ENCODE results near the gene UNCX.

Gene UNCX

GRCh38 chr7:1233333-1234048 lies 819 bp downstream of the UNCX start:
- no peak for DNase-seq

DNA sequence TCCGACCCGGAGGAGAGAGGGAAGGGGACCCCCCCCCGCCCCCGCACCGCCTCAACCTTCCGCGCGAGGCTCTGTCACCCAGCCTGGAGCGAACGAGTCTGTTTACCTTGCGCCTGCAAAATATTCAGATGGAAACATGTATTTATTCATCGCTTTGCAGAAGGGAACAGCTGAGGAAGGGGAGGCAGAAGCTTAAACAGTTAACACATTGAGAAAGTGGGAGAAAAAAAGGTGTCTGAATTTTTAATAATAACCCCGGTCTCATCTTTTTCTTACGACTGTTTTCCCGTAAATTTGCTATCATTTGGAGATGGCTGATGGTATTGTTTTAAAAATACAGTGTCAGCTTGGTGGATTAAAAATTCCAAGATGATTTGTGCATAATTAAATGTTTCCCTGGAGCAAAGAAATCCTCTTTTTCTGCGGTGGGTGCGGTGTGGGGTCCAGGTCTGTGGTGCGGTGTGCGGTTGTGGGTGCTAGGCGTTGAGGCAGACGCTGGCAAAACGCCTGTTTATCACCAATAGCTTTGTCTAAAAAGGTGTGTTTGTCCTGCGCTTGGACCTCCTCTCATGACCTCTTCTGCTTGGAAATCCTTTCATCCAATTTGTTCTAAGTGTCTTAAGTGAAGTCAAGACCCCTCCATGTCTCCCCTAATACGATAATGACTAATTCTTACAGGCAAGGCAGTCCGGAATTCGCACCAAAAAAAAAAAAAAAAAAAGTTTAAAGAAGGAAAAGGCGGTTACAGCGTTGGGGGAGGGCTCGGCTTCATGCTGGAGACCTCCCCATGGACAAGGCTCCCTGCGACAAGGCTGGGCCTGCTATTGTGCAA lies 1.6 kb downstream of the UNCX start:
- no peak for DNase-seq

DNA sequence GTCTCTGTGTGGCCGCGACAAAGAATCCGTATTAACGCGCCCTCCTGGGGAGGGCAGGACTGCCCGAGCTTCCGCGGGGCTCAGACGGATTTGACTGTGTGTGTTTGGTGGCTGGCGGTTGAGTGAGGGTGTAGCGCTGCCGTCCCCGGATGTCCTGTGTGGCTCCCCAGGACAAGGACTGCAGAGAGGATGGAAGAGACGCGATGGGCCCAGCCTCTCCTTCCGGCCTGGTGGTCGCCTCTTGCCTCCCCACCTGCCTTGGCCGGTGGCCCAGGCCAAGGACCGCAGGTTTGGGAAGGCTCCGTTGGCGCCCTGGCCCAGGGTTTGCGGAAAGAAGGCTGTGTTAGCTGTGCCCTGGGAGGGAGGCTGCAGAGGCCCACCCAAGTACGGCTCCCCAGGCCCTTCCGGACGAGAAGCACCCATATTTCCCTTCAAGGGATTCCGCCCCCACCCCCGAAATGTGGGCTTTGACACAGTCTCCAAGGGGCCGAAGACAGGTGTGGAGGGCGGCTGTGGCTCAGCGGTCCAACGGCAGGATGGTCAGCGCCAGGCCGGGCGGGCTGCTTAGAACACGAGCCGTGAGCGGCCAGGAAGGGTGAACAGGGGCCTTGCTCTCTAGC lies 2.3 kb downstream of the UNCX start:
- no peak for DNase-seq

DNA sequence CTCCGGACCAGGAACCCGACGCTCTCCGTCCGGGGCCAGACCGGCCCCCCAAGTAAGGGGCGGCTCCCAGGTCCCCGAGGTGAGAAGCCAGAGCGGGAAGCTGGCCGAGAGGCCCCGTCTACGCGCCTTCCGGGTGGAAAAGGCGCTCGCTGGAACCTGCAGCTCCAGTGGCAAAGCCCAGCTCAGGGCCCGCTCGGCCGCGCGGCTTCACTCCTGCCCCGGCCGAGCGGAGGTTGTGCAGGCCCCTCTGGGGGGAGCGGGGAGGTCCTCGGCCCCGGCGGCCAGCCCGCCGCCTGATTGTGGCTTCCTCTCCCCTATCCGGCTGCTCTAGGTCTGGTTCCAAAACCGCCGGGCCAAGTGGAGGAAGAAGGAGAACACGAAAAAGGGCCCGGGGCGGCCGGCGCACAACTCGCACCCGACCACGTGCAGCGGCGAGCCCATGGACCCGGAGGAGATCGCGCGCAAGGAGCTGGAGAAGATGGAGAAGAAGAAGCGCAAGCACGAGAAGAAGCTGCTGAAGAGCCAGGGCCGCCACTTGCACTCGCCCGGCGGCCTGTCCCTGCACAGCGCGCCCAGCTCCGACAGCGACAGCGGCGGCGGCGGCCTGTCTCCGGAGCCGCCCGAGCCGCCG lies 2.9 kb downstream of the UNCX start:
- DNase-seq = no peak

- DNase-seq = no peak
Observed at GRCh38 chr7:1236132-1236661, 3.5 kb downstream of the UNCX start.

- DNase-seq = no peak
Observed at GRCh38 chr7:1236831-1237701, 4.4 kb downstream of the UNCX start.

GRCh38 chr7:1237704-1238255 lies 5.1 kb downstream of the UNCX start:
- no peak for DNase-seq

DNA sequence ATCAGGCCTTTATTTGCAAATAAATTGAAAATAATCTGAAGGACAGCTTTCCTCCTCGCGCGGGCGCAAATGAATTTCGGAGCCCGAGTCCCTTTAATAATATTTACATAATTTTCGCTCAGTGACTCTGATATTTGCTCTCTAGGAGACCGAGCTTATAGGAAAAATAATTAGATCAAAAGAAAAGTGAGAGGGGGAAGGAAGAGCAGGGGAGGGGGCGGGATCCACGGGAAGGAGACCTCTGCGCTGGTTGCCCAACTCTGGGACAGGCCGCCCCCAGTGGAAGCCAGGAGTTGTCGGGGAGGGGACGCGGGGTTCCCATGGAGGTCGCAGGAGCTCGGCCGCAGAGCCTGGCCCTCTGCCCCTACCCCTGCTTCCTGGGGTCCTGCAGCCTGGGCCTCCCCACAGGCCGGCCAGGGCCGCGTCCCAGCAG lies 5.8 kb downstream of the UNCX start:
- no peak for DNase-seq

- DNase-seq = no peak
Observed at GRCh38 chr7:1238931-1239802, 6.5 kb downstream of the UNCX start.

DNA sequence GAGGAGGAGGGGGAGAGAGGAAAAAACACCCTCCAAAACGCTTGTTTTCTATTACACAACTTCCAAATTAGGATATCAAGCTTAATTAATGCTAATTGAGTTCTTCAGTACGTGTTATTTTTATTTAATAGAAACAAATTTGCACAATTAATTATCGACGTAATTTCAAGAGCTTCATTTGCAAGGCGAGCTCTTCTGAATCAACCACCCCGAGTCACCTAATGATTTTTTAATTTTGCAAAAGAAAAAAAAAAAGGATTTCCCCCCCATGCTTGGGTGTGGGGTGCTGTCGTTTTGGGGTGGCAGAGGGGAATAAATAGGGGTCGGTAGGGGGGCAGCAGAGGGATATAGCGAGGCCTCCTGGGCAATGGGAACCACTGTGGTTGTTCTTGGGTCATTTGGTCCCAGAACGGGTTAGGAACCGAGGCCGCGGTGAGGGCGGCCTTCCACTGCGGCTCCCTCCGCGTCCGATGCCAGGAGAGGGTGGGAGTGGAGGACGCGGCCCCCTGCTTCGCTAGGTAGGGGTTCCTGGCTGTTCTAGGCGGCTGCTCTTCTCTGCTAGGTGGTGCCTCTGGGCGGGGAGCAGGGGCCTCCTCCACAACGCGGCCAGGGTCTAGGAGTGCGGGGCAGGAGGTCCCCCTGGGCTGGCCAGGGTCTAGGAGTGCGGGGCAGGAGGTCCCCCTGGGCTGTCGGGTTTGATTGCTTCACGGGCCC lies 7.3 kb downstream of the UNCX start:
- no peak for DNase-seq

- no peak for DNase-seq
Observed at GRCh38 chr7:1240517-1241257, 8.0 kb downstream of the UNCX start.

DNA sequence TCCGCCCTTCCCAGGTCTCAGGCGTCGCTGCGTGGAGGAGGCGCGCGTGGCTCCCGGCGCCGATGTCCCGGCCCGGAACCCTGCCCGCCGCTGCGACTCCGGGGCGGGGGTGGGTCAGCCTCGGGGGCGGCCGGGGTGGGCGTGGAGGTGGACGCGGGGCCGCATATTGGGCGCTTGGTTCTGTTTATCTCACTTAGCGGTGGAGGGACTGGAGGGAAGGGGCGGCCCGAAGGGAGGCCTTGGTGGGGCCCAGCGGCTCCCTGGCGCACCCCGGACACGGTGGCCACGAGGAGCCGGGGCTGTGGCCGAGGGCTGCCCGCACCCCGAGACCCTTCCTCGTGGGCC lies 8.6 kb downstream of the UNCX start:
- DNase-seq = no peak

DNA sequence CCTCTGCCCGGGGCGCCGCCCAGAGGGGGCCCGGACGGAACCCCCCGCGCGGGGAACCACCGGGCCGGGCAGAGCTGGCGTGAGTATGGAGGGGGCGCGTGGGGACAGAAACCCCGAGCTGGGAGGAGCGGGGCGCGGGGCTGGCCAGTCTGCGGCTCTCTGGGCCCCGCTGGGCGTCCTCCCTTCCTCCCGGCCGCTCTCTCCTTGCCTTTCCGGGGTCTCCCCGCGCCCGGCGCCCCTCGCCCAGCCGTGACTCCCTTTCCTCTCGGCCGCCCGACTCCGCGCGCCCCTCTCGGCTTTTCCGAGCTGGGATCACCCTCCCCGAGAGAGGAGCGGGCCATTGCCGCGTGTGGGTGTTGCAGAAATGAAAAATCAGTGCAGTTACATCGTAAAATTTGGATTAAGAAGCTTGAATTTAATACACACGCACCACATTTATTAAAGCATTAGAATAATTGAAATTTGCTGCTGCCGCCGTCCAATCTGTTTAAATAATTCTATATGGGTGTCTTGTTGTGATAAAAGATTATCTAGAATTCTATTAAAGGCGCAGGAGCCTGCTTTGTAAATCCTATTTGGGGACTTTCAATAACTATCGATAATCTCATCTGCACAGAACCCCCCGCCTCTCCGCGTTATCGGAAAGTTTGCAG lies 9.1 kb downstream of the UNCX start:
- no peak for DNase-seq

DNA sequence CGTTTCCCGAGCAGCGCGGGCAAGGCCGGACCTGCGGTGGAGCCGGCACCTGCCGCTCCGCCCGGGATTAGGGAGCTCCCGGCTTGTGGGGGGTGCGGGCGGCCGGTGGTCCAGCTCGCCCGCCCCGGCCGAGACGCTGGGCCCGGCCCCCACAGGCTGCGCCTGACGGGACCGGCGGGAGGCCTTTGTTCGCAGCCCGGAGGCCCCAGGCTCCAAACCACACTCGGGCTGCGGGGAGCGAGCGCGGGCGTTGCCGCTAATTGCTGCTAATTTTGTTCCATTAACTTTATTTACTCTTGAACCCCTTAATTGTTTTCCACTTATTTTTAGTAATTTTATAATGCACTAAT lies 9.6 kb downstream of the UNCX start:
- DNase-seq = no peak

DNA sequence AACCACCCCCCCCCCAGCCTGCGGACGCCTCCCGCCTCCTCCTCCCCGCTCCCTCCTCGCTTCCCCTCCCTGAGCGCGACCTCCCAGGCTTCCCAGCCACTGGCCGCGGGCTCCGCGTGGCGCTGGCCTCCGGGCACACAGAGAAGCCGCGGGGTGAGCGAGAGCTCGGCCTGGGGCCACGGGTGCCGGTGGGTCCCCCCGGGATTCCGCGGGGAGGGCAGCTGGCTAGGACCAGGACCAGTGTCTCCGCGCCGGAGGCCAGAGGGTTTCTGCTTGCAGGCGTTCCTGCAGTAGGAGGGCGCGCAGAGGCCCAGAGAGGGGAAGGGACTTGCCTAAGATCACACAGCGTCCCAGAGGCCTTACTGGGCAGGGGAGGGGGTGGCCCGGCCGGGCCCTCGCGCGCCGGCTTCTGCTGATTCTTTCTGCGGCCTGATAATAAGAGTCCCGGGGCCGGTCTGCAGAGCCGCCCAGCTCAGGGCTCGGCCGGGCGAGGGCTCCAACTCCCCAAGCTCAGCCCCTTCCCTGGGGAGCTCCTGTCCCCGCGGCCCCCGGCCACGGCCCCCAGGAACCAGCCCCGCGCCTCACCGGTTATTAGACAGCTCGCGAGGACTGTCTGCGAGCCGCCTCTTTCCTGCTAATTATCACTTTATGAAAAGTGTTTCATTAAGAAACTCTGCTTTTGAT lies 10.1 kb downstream of the UNCX start:
- no peak for DNase-seq

DNA sequence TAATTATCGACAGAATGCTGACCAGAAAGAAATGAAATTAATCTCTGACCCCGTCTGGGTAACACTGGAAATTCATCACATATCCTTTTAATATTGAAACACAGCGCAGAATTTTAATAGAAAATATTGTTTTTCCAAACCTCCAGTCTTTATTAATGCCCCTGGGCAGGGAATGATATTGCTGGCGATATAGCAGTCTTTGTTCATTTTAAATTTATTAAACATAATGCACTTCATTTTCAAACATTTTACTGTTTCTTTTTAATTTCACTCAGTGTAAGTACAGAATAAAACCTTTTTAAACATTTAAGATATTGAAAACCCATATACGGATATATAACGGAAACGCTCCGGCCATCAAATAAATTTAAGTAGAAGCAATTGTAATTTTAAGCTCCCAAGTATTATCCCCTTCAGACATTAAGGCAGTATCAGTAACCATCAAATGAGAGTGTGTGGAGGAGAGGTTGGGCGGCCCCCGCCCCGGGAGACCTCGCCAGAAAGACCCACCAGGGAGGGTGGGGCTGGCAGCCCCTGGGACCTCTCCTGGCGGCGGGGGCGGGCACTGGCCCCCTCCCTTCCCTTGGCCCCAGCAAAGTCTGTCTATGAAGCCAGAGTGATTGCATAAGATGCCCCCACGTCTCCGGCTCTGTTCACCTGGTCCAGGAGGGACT lies 10.8 kb downstream of the UNCX start:
- no peak for DNase-seq

DNA sequence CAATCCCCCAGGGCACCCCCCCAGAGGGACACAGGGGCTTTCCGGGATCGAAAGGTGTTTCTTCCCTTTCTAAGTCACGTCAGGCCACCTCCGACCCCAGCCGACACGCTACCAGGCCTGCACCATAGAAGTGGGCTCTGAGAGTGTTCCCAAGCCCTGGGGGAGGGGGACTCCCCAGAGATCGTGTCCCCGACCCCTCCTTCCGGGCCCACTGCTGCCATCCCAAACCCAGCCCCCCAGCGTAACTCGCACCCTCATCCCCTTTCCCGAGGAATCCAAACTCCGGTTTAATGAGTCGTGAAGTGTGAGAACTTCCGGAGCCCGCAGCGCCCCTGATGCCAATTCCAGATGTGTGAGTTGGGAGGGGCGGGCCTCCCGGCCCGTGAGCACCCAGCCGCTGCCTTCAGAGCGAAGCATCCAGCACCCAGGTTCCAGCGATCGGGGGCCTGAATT lies 11.3 kb downstream of the UNCX start:
- no peak for DNase-seq
